ENCODE data around the gene SLC22A13.

- no peak for TF ChIP-seq POLR2A (IDR thresholded peaks at IDR 0.05)
- no peak for TF ChIP-seq CTCF (IDR thresholded peaks at IDR 0.05)
- TF ChIP-seq POLR2AphosphoS5 (IDR thresholded peaks at IDR 0.05): no peak
- TF ChIP-seq EP300 (IDR thresholded peaks at IDR 0.05; ENCODE audit: low read depth): no peak
These were observed 1.2 kb upstream of the SLC22A13 start for GRCh38 chr3:38264353-38264771.

All from transverse colon (tissue), 4 donors.